Femur (tissue), 1 donor: ENCODE measurements around the gene SEC63.

Source experiments
- DNase-seq: peaks from one replicate; pipeline ENCODE4 v3.0.0-alpha.2; 2017

SEC63 gene

DNA sequence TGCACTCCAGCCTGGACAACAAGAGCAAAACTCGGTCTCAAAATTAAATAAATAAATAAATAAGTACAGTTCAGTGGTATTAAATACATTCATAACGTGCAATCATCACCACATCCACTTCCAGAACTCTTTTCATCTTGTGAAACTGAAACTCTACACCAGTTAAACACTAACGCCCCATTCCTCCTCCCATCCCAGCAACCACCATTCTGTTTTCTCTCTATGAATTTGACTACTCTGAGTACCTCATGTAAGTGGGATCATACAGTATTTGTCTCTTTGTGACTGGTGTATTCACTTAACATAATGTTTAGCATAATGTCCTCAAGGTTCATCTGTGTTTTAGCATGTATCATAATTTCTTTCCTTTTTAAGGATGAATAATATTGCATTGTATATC is 104.8 kb downstream of the SEC63 start:
- DNase-seq: no peak

DNA sequence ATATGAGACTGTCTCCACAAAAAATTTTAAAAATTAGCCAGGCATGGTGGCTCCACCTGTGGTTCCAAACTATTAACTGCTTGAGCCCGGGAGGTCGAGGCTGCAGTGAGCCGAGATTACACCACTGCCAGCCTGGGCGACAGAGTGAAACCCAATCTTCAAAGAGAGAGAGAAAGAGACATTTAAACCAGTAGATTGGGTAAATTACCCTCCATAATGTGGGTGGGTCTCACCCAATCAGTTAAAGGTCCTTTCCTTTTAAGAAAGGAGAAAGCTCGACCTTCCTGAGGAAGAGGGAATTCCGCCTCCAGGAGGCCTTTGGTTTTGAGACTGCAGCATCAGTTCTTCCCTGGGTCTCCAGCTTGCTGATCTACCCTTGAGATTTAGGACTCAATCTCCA is 108.7 kb downstream of the SEC63 start:
- no peak for DNase-seq

DNA sequence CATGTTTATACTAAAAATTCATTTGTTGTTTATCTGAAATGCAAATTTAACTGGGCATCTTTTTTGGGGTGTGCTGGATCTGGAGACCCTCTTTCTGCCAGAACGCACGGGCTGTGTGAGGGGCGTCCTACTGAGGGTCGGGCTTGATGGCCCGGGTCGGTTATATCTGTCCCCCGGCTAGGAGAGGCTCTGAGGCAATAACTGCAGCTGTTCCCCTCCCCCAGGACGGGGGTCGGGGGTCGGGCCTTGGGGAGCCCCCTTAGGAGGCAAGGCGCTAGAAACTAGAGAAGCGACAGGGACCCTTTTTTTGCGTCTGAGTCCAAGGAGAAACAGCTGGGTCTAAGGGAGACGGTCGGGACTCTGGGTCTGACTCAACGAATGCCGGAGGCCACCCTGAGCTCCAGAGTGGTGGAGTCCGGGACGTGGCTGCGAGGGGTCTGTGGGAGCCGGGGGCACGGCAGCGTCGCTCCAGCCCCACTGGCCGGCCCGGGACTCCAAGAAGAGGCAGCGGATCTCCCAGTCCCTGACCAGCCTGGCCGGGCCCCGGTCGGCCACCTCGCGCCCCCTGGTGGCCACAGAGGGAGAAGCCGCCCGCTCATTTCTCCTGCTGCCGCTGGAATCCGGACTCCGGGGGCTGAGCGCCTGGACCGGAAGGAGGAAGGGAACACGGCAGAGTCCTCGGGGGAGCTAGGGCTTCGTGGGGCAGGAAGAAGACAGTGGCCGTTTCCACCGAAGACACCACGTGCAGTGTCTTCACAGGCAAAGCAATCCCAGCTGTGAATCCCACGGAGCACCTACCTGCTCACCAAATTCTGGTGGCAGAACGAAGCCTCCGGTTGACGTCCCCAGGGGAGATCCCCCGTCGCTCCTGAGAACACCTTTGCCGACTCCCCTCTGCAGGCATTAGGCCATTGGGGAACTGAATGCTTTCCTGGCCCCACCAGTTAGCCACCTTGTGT is 109.9 kb downstream of the SEC63 start:
- peak; percentile 92 for DNase-seq

DNA sequence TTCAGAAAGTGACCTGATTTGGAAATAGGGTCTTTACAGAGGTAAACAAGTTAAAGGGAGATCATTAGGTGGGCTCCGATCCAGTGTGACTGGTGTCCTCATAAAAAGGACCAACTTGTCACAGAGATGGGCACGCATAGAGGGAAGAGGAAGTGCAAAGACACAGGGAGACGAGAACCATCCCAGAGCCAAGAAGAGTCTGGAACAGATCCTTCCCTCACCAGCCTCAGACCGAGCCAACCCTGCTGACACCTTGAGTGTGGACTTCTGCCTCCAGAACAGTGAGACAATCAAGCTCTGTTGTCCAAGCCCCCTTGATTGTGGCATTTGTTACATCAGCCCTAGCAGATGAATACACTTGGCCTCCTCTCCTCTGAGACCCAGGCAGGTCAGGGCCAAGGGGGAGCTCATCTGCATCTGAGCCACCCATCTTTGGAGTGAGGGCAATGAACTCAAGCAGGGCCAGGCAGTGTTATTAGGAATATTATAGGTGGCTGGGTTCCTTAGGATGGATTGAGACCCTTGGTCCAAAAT is 111.7 kb downstream of the SEC63 start:
- no peak for DNase-seq

DNA sequence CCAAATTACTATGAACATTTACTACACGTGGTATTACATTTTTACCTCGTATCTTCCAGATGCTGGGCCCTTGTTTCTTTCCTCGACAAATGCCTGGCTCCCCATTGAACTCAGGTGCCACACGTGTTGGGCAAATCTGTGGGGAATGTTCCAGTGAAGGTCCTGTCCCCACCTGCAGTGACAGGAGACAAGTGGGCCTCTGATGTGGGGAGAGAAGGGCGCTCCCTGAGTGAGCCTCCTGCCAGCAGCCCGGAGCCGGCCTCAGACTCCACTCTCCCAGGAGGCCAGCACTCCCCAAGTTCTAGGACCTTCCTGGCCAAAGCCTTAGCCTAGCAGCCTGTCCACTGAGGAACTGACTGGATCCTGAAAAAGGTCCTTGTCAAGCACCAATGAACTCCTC is 112.2 kb downstream of the SEC63 start:
- no peak for DNase-seq

DNA sequence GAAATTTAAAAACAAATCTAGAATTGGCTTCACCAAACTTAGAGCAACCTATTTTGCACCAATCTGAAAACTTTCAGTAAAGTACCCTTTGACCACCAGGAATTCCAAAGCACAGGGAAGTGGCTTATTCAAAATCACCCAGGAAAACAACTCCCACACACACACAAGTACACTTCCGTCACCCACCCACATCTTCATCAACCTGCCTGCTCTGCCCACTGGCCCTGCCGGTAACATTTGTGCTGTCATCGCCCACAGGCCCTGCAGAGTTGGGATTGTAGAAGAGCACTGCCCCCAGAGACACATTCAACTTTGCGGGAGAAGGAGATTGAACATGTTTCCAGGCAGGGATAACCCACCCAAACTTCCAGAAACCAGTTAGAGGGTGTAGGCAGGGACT is 114.6 kb downstream of the SEC63 start:
- no peak for DNase-seq

DNA sequence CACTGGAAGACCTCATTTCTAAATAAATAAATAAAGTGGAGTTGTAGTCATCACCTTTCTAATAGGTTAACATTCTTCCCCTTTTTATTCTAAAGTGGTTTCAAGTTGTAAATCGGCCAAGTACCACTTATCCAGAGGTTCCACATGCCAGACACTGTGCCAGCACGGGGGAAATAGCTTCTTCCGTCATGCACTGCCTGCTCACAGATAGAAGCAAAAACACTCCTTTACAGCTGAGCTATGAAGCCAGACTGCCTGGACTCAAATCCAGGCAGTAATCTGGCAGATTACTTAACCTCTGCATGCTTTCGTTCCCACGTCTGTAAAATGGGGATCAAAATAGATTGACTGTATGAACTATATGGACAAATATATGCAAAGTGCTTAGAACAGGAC is 116.7 kb downstream of the SEC63 start:
- DNase-seq: no peak

DNA sequence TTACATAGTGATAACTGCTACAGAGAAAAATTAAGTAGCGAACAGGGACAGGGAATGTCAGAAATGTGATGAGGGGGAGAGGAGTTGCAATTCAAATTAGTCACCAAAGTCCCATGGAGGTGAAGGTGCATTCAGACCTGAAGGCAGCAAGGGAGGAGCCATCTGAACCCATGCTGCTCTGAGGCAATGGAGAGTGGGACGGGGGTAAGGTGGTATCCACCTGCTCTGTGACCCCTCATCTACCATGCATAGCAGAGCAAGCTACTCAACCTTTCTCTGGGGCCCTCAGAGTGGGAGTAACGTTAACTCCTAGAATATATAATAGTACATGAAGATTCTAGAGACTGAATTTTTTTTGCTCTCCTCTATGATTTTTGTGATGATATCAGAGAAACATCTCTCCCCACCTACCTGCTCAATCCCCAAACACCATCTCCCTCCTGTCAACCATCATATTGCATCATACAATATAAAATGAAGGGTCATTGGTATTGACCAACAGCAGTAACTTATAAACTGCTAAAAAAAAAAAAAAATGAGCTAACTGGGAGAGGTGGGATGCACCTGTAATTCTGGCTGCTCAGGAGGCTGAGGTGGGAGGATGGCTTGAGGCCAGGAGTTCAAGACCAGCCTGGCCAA is 117.3 kb downstream of the SEC63 start:
- no peak for DNase-seq

DNA sequence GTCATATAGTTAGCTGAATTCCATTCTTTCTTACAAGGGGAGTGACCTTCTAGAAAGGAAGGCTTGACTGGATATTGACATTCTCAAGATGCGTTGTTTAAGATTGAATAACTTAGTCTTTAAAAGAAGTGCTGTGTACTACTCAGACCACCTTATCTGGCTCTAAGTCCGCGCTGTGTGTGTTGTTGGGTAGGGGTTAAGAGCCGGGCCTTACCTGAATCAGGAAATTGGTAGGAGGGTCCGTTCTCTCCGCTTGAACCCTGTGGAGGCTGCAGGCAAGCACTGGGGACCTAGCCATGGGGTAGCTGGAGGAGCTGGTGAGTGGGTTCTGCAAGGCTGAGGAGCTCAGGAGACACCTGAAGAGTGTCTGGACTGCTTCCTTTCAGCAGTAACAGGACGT is 124.9 kb downstream of the SEC63 start:
- DNase-seq: no peak

DNA sequence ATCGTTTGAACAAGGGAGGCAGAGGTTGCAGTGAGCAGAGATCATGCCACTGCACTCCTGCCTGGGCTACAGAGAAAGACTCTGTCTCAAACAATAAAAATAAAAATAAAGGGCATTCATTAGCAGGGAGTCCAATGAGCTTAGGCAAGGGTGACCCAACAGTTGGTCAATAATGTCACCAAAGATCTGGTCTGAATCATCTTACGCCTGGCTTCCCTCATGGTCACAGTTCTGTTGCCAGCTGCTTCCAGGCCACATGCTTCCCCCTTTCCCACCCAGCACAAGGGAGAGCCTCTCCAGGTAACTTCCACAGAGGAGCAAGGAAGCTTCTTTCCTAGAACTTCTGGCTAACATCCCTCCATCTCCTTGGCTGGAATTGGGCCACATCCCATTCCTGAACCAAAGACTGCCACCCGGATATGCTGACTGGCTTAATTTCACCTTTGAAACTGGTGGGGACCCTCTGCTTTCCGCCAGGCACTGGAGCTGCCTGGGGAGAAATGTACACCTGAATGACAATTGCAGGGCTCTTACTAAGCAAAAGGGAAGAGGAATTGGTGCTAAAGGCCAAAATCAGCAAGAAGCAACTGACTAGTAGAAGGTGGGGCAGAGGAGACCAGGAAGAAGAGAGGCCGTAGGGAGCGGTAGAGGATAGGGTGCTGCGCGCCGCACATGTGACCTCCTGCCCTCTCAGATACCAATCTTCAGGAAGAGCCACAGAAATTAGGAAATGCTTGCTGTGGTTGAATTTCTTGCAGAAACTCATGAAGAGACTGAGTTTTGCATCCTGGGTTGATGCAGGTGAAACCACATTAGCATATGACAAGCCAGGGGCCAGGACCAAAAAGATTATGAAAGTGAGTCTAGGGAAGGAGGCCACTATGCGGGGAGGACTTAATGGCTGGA is 125.6 kb downstream of the SEC63 start:
- no peak for DNase-seq

DNA sequence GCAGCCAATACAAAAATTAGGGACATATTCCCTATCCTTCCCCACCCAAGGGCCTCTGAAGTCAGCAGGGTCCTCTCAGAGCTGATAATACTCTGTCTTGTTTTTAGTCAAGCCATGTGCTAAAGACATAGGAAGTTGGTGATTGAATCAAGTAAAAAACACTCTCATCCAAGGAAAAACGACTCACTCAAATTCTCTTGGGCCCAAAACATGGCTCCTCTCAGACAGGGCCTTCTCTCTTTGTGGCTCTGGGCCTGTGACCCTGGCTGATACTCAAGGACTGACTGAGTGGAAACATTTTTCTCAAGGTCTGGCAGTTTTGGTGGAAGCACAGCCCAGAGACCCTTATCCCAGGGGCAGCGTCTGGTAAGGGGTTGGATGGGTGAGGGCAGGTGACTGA is 127.9 kb downstream of the SEC63 start:
- no peak for DNase-seq

DNA sequence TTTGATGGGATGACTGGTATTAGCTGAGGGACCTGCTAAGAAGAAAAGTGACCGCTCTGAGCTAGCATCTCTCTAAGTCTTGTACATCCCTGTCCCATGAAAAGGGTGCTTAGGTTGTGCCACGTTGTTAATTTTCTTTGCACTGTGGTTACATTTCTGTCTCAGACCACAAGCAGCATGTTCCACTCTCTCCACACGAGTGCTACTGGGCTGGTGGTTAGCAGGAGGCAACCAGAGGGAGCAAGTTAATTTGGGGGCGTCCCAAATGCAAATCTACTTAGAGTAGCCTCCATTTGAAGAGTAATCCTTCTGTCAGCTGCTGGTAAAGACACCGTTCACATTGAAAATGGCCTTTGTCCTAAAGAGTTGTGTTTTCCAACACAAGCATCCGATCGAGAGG is 130.5 kb downstream of the SEC63 start:
- no peak for DNase-seq

DNA sequence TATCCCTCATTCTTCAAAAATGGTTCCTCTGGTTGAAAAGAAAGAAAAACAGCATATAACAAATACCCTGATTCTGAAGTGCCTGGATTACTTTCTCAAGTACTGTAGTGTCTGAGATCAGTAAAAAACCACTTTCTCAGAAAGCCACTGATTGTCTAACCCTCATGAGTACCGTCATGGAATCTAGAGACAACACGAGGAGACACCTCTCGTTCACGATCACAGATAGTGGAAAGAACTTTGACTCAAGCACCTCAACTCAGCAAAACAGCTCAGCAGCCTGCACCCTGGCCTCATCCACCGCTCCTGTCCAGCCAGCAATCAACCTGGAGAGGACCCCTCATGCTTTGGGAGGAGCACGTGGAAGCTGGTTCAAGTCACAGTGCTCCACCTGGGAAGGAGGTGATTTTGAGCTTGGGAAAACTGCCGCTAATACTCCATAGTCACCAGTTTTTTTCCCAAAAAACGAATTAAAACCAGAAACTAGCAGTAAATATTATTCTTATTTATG is 134.9 kb downstream of the SEC63 start:
- no peak for DNase-seq

DNA sequence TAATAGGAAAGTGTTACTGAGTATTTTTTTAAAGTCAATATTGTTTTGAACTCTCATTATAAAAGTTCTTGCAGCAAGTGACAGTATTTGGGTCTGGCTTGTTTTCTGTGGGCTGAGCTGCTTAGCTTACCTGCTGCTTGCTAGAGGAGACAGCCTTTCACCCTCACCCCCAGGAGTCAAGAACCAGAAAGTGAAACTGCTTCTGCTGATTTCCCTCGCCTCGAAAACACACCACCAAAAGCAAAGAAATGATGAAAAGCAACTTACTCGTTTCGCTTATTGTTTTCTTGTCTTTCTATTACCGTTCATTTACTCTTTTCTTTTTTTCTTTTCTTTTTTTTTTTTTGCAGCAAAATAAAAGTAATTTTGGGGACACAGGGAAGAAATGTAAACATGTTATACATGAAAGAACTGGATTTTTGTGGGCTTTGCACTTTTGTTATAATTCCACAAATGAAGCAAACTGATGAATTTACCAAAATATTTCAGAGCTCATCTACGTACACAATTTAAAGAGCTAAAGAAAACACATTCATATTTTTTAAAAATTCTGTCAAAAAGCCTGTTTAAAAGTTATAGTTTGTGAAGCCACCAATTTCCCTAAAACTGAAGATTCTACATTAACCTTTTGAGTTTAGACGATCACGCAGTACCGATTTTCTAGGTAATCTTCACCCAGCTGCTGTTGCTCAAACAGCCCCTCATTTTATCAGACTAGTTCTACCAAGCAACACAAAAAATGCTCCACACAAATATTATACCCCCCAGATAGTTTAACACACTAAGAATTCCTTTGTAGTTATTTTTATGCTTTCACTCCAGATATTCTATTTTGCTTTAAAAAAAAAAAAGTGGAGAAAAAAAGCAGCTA is 135.6 kb downstream of the SEC63 start:
- no peak for DNase-seq

DNA sequence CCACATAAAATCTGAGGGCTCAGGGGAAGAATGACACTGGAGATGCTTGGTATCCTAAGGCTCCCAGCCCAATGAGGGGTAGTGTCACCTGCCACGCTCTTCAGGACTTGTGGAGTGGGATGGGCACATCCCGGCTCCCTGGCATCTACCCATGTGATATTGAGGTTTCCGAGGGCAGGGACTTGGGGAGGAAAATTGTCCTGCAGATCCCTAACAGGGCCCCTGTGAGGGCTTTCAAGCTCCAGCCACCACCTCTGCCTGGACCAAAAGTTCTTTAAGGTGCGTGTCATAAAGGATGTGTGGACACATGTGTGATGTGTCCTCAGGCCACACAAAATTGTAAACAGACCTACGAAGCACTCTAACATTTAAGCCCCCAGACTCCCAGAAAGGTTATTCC is 136.4 kb downstream of the SEC63 start:
- DNase-seq: no peak

DNA sequence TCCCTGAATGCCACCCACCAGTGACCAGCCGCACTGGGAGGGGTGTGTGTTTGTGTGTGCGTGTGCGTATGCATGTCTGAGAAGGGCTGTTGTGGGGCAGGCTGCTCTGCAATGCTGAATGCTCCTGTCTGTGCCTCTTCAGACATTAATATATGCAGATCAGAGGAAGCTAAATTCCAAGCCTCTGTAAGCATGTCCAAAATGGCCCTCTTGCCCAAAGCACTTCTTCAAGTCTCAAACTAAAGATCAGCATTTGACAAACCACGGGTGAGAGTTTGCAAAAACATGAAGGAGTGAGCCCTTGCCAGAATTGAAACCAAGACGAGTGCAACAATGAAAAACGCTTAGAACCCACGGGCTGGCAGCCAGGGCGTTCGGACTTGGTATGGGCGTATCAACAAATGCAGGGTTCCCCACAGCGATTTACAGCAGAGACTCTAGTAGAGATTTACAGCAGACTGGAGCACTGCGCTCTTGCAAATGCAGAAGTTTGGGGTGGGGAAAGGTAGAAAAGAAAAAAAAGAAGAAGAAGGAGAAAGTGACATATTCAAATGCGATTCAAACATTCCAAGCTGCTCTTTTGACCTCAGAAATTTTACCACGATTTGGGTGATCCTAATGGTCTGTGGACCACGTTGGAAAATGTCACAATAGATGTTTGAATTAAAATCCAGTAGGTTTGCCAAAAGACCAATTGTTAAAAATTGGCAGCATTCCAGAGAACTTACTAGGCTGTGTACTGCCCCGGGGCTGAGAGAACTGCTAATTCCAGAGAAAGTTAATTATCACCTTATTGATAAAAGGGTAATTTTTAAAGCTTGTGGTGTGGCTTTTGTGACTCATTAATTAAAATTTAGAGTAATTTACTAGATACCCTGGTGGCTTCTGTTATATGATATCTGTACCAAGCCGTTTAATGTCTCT is 137.4 kb downstream of the SEC63 start:
- DNase-seq: peak; percentile 49

DNA sequence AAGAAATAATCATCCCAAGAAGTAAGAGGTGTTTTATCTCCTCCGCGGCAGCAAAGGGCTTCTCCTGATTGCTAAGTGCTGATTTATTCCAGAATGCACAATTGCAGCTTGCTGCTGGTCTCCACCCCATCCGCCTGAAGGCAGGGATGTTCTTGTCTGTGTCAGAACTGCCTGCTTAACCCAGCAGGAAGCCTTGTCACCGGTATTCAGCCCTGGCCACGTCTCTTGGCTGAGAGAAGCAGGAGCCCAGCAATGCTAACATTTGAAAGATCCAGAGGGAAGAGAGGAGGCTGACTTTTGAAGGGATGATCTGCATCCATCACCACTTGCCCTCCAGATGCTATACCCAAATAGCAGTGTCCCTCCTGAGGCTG is 138.1 kb downstream of the SEC63 start:
- no peak for DNase-seq

DNA sequence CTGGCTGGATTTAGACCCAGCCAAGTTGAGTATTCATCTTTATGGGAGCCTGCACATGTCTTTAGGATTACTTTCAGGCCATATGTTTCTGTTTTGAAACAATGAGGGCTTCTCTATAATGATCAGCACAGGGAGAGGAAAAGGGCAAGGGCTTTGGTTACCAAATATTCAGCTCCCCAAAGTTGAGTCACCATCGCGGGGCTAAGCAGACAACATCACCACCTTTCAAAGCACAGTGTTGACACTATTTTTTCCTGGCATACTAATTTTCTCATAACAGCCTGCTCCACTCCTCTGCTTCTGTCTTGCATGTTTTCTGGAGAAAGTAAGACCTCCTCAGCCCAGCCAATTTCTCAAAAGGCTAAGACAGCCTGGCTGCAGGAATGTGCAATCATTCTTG is 138.8 kb downstream of the SEC63 start:
- DNase-seq: no peak

DNA sequence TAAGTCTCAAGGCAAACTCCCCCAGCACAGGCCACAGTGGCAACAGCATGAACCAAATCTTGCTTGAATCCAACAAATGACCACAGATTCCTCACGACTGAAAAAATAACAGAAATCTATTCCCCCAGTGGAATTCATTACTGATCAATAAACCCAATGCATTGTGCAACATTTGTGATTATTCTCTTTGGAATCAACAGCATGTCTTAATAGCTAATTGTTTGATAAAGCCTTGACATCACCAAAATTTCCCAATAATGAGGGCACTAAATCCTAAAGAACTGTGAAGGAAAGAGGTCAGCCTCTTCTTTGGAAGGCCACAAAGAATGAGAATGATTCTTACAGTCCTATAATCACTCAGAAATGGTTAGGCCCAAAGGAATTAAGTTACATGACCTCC is 139.7 kb downstream of the SEC63 start:
- DNase-seq: no peak

DNA sequence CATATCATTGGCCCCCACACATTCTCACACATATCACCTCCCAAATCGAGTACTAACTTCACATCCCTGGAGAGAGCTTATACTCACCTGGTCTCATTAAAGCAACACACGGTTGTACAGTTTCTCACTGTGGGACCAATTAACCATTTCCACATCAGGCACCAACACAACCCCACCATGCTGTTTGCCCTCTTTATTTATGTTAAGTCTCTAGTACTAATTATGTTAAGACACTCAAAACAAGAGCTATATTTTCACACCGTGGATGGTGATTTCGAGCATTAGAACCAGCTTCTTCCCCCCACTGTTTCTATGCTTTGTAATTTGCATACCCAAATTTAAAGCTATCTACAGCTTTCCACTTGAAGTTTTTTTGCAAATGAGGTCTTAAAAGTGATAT is 140.2 kb downstream of the SEC63 start:
- DNase-seq: no peak
